Gastrocnemius medialis (tissue), 4 donors: ENCODE data around the gene MTOR. TPM values are rescaled to one million over a fixed set of nuclear protein-coding genes. Genes with fewer than 3 reads are reported as not detected.

Experiments used
- ATAC-seq, 2 donors: fragments of 150-250 bp; one replicate each; pipeline ENCODE4 v1.9.1; 2016
- DNase-seq, 2 donors: peaks; one replicate each; pipeline ENCODE4 v3.0.0-alpha.2; 2019
- H3K27ac ChIP-seq, 4 donors: fragments of 200-600 bp; sonication (generic); 1 replicate in 1 of 4; 2 replicates in 3 of 4; pipeline ENCODE4 v1.5.1; 2016 to 2018; ENCODE audit warnings: mild to moderate bottlenecking in 2 of 4, moderate library complexity in 1 of 4
- H3K27me3 ChIP-seq, 3 donors: fragments of 200-600 bp; sonication (generic) in 2 of 3; 1 replicate in 1 of 3; 2 replicates in 2 of 3; pipeline versions ENCODE4 v1.5.1 to v1.6.0; 2016 to 2019; ENCODE audit warnings: mild to moderate bottlenecking in 1 of 3, moderate library complexity in 1 of 3
- H3K36me3 ChIP-seq, 2 donors: fragments of 200-600 bp; sonication (generic) in 1 of 2; one replicate each; pipeline ENCODE4 v1.5.1; 2017 to 2018
- H3K4me1 ChIP-seq, 2 donors: fragments of 200-600 bp; sonication (generic) in 1 of 2; one replicate each; pipeline ENCODE4 v1.5.1; 2016 to 2017; ENCODE audit warnings: mild to moderate bottlenecking in 2 of 2
- H3K4me3 ChIP-seq, 4 donors: fragments of 200-600 bp; sonication (generic) in 3 of 4; 1 replicate in 1 of 4; 2 replicates in 3 of 4; pipeline ENCODE4 v1.5.1; 2016 to 2019; ENCODE audit warnings: mild to moderate bottlenecking in 2 of 4
- H3K9me3 ChIP-seq, 3 donors: fragments of 200-600 bp; sonication (generic) in 2 of 3; 1 replicate in 1 of 3; 2 replicates in 2 of 3; pipeline ENCODE4 v1.5.1; 2016 to 2019
- CTCF ChIP-seq, 5 experiments: fragments of 450-650 bp in 3 of 5; fragments of 200-600 bp in 2 of 5; sonication (generic) in 2 of 5; IDR thresholded peaks in 4 of 5; conservative IDR thresholded peaks in 1 of 5; 1 replicate in 4 of 5; 2 replicates in 1 of 5; pipeline ENCODE4 v1.5.1; 2016 to 2019; ENCODE audit warnings: antibody characterized with exemption in 5 of 5, mild to moderate bottlenecking in 3 of 5, moderate library complexity in 3 of 5
- POLR2A ChIP-seq, 2 donors: fragments of 450-650 bp; IDR thresholded peaks; one replicate each; pipeline ENCODE4 v1.6.1; 2017; ENCODE audit warnings: antibody characterized with exemption in 2 of 2, mild to moderate bottlenecking in 2 of 2, moderate library complexity in 2 of 2
- in situ Hi-C, 4 donors: fragments of 200-750 bp; cut with MboI; loops; one replicate each; pipeline versions ENCODE4 v1.15.0 to v1.8.0; 2017; ENCODE audit warnings: low sequenced_read_pairs in 4 of 4
- intact Hi-C: fragments of 100-400 bp; cut with DNase I; formaldehyde crosslinking; loops from one replicate; pipeline ENCODE4 v1.15.1; 2023; ENCODE audit warnings: low total_unique reads
- total RNA-seq, 4 donors: library from RNA; depleted of rRNA; stranded (reverse); fragments of >200 nt; gene quantifications; one replicate each; pipeline versions ENCODE4 v1.1.0 to v1.2.3, GENCODE V29; 2016

MTOR gene
- total RNA-seq, 4 donors from 2014 or later = 40.7 to 66.3 (median 52.9) TPM

GRCh38 chr1:11281518-11282331, 19.4 kb upstream of the MTOR start:
- Histone ChIP-seq H3K27ac (peak overlapping the region in 1 of 4 donors; percentile 11), H3K27me3 (no peaks in the 10 kb centered on the region), H3K4me3 (no peak overlapping the region), H3K36me3 (peaks cover 0 to 26% of the 10 kb centered on the region in 2 donors), H3K4me1 (peaks cover 10 to 21% of the 10 kb centered on the region in 2 donors), H3K9me3 (no peaks in the 10 kb centered on the region)
- ATAC-seq = no peak
- DNase-seq = no peak
- intact Hi-C loops (no loop called here), in situ Hi-C loops (no loop called here)
- TF ChIP-seq POLR2A (IDR thresholded peaks at IDR 0.05) (no peak), CTCF (IDR thresholded peaks at IDR 0.05 in 4 of 5, conservative IDR thresholded peaks at IDR 0.05 in 1 of 5) (no peak)

GRCh38 chr1:11280719-11281376, 18.5 kb upstream of the MTOR start:
- no peaks in the 10 kb centered on the region for H3K27me3 ChIP-seq
- TF ChIP-seq CTCF (IDR thresholded peaks at IDR 0.05 in 4 of 5, conservative IDR thresholded peaks at IDR 0.05 in 1 of 5) = no peak
- TF ChIP-seq POLR2A (IDR thresholded peaks at IDR 0.05) = no peak
- H3K36me3 ChIP-seq = peaks cover 0 to 33% of the 10 kb centered on the region in 2 donors
- in situ Hi-C loops = no loop called here
- no peak for ATAC-seq
- H3K27ac ChIP-seq = peak overlapping the region in 3 of 4 donors; percentile 4 to 11 (median 8)
- intact Hi-C loops = no loop called here
- no peak overlapping the region for H3K4me3 ChIP-seq
- H3K4me1 ChIP-seq = peaks cover 10 to 15% of the 10 kb centered on the region in 2 donors
- no peaks in the 10 kb centered on the region for H3K9me3 ChIP-seq
- no peak for DNase-seq

GRCh38 chr1:11279630-11280029, 17.3 kb upstream of the MTOR start:
- DNase-seq = no peak
- H3K4me3 ChIP-seq = no peak overlapping the region
- TF ChIP-seq CTCF (IDR thresholded peaks at IDR 0.05 in 4 of 5, conservative IDR thresholded peaks at IDR 0.05 in 1 of 5) (no peak), POLR2A (IDR thresholded peaks at IDR 0.05) (no peak)
- peaks cover 0 to 33% of the 10 kb centered on the region in 2 donors for H3K36me3 ChIP-seq
- no peak overlapping the region for H3K27ac ChIP-seq
- peaks cover 22 to 26% of the 10 kb centered on the region in 2 donors for H3K4me1 ChIP-seq
- no peaks in the 10 kb centered on the region for H3K9me3 ChIP-seq
- no peak for ATAC-seq
- intact Hi-C loops (no loop called here), in situ Hi-C loops (no loop called here)
- H3K27me3 ChIP-seq = no peaks in the 10 kb centered on the region

GRCh38 chr1:11279152-11279551, 16.8 kb upstream of the MTOR start:
- Histone ChIP-seq H3K4me1 (peaks cover 27 to 31% of the 10 kb centered on the region in 2 donors), H3K4me3 (no peak overlapping the region), H3K36me3 (peaks cover 0 to 33% of the 10 kb centered on the region in 2 donors), H3K27me3 (no peaks in the 10 kb centered on the region), H3K27ac (no peak overlapping the region), H3K9me3 (no peaks in the 10 kb centered on the region)
- no peak for ATAC-seq
- in situ Hi-C loops (no loop called here), intact Hi-C loops (no loop called here)
- no peak for TF ChIP-seq POLR2A (IDR thresholded peaks at IDR 0.05)
- no peak for TF ChIP-seq CTCF (IDR thresholded peaks at IDR 0.05 in 4 of 5, conservative IDR thresholded peaks at IDR 0.05 in 1 of 5)
- DNase-seq = no peak
